ENCODE measurements around the gene PRR27.
"Not testable (repeated sequence)": the region's sequence is repeated elsewhere in the genome, so short reads cannot be mapped to it uniquely, and the experiment has no call there.

The PRR27 gene

GRCh38 chr4:70196857-70197256 lies 42.8 kb downstream of the PRR27 start:
- no peak for DNase-seq (ENCODE audit: extremely low spot score, insufficient read length, low read depth)
- FAIRE-seq = no peak

GRCh38 chr4:70197842-70198241 lies 43.8 kb downstream of the PRR27 start:
- no peak for DNase-seq (ENCODE audit: extremely low spot score, insufficient read length, low read depth)
- no peak for FAIRE-seq

DNA sequence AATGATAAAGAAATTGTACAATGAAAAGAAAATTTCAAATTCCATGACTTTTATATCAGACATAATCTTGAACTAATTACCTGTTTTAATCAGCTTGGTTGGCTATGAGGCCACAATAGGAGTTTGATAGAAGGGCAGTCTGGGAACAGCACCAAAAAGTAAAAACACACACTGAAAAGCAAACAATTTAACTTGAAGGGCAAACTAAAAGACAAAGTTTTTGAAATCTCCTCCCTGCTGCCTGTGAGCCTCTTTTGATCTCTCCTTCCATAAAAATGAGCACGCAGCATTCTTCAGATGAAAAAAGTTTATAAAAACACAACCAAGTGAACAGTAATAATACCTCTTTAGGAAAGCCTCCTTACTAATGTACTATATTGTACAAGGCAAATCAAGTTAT lies 49.6 kb downstream of the PRR27 start:
- DNase-seq (ENCODE audit: extremely low spot score, insufficient read length, low read depth) (no peak), FAIRE-seq (no peak)

DNA sequence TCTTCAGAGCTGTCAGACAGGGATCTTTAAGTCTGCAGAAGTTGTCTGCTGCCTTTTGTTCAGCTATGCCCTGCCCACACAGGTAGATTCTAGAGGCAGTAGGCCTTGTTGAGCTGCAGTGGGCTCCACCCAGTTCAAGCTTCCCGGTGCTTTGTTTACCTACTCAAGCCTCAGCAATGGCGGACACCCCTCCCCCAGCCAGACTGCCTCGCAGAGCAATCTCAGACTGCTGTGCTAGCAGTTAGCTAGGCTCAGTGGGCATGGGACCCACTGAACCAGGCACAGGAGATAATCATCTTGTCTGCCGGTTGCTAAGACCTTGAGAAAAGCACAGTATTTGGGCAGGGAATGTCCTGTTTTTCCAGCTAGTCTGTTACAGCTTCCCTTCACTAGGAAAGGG lies 58.7 kb downstream of the PRR27 start:
- not testable (repeated sequence) for FAIRE-seq; DNase-seq (ENCODE audit: extremely low spot score, insufficient read length, low read depth)

Data from GM18507 (cell line).